HG03558 (cell line): Measurements from ENCODE around the gene KCTD2.
"Not testable (repeated sequence)": the region's sequence is repeated elsewhere in the genome, so short reads cannot be mapped to it uniquely, and the experiment has no call there.

Experiments used
- ATAC-seq: cut with Tn5 transposase; IDR thresholded peaks from one replicate; pipeline ENCODE4 v1.9.1; 2021; ENCODE audit warnings: moderate number of reproducible peaks; ENCODE audit not compliant: unreplicated experiment; ENCODE audit errors: extremely low read depth

The KCTD2 gene

DNA sequence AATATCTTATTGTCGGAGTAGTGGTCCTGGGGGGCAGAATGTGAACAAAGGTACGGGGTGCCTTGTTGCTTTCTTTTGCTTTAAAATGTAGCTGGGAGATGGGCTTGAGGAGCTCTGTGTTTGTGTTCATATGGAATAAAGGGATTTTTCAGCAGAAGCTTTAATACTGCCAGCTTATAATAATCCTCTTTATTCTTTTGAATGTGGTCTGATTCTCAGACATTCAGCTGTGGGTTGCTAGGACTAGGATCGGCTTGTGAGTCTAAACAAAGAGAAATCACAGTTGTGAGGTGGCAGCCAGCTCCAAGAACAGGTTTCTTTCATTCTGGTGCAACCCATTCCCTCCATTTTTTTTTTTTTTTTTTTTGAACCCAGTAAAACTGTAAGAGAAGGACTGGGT lies 27.3 kb upstream of the KCTD2 start:
- no peak for ATAC-seq

DNA sequence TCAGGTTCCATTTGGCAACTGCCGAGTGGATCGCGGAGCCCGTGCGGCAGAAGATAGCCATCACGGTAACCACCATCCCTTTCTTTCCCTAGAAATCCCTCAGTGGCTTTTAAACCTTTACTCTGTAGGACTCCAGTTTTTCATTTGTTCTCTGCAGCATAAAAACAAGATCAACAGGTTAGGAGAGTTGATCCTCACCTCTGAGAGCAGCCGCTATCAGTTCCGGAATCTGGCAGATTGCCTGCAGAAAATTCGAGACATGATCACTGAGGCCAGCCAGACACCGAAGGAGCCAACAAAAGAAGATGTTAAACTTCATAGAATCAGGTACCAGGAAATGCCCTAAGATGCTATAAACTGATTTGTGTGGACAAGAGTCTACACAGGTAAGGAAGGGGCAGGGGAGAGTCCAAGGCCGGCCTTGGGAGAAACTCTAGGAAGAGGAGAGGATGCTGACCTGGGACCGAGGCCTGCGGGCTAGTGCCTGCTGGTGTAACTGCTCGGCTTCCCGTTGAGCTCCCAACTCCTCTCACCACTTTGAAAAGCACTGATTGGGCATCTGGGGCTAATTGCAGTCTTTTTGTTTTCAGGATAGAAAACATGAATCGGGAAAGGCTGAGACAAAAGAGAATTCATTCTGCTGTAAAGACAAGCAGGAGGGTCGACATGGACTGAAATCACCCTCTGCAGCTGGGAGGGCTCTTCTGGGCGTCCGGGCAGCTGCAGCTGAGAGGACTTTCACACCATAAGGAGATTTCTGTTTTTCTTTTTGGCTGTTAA lies 26.5 kb upstream of the KCTD2 start:
- ATAC-seq: no peak

DNA sequence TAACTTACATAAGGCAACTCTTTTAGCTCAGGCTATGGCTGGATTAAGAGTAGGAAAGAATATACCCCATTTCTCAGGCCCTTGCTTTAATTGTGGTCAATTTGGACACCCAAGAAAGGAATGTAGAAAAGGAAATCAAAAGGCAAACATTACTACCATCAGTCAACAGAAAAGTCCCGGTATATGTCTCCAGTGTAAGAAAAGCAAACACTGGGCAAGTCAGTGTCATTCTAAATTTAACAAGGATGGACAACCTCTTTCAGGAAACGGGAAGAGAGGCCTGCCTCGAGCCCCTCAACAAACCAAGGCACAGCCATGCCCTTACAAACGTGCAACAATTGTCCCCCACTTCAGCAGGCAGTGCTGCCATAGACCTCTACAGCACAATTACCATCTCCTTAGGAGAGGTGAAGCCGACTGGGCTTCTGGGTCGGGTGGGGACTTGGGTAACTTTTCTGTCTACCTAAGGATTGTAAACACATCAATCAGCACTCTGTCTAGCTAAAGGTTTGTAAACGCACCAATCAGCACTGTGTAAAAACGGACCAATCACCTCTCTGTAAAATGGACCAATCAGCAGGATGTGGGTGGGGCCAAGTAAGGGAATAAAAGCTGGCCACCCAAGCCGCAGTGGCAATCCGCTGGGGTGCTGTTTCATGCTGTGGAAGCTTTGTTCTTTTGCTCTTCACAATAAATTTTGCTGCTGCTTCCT lies 22.2 kb upstream of the KCTD2 start:
- no peak for ATAC-seq

DNA sequence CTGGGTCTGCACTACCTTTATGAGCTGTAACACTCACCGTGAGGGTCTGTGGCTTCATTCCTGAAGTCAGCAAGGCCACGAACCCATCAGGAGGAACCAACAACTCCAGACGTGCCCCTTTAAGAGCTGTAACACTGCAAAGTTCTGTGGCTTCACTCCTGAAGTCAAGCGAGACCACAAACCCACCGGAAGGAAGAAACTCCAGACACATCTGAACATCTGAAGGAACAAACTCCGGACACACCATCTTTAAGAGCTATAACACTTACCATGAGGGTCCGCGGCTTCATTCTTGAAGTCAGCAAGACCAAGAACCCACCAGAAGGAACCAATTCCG lies 21.7 kb upstream of the KCTD2 start:
- not testable (repeated sequence) for ATAC-seq

DNA sequence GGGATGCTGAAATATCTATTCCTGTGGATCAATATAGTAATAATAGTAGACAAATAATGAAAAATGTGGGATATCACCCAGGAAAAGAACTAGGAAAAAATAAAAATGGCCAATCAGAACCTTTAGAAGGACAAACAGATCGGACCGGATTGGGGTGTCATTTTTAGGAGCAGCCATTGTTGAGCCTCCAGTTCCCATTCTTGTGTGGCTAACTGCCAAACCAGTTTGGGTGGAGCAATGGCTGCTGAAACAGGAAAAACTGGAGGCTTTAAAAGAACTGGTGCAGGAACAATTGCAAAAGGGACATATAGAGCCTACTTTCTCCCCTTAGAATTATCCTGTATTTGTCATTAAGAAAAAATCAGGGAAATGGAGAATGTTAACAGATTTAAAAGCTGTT lies 20.4 kb upstream of the KCTD2 start:
- ATAC-seq: not testable (repeated sequence)

DNA sequence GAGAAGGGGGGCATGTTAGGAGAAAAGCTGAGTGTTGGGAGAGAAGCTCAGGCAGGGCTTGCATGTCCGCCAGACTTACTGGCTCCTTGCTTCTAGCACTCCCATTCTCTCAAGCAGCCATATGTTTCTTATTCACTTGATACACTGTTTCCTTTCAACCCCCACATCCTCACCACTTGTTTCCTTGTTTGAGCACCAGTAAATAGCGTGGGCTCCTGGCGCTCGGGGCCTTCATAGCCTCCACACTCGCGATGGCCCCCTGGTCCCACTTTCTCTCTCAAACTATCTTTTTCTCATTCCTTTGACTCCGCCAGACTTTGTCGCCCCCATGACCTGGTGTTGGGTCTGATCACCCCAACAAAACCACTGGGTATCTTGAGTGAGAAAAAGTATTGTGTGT lies 16.9 kb upstream of the KCTD2 start:
- ATAC-seq: no peak

DNA sequence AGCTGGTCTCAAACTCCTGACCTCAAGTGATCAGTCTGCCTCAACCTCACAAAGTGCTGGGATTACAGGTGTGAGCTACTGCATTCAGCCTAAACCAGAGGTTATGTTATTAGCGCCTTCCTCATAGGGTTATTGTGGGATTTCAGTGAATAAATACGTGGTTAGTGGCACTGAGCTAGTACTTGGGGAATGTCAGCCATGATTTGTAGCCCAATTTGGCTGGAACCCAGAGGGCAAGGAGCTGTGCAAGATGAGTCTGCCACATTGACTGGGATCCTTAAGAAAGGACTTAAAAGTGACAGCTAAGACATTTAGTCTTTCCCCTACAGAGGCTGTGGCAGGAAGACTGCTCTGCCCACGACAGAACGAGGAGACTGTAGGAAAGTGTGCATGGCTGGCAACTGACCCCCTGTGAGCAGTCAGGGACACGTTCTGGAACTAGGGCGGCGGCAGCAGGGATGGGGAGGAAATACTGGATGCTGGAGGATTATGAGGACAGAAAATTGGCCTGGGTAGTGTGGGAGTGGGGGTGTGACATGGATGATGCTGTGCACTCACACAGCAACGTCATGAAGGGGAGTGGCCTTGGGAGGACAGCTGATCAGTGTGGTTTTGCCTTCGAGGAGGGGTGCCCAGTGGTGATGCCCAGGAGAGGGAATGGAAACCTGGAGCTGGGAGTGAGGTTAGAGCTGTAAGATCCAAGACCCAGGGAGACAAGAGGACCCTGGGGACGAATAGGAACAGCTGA lies 14.9 kb upstream of the KCTD2 start:
- no peak for ATAC-seq

DNA sequence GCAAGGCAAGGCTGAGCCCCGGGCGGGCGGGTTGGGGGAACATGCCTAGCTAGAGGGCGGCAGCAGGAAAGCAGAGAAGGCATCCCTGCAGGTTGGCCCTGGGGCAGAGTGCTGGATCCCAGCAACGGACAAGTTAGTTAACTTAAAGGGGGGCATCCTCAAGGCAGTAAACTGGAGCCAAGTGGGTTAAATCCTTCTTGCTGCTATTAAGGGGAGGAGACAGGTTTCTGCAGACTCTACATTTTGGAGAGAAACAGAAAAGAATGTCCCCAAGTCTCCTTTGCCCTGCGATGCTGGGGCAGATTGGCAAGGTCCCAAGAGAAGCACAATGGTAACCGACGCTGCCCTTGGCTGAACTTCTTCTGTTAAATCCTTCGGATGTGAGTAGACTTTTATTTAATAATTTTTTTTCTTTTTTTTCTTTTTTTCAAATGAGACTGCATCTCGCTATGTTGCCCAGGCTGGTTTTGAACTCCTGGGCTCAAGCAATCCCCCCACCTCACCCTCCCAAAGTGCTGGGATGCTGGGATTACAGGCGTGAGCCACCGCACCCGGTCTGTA lies 14.2 kb upstream of the KCTD2 start:
- no peak for ATAC-seq

DNA sequence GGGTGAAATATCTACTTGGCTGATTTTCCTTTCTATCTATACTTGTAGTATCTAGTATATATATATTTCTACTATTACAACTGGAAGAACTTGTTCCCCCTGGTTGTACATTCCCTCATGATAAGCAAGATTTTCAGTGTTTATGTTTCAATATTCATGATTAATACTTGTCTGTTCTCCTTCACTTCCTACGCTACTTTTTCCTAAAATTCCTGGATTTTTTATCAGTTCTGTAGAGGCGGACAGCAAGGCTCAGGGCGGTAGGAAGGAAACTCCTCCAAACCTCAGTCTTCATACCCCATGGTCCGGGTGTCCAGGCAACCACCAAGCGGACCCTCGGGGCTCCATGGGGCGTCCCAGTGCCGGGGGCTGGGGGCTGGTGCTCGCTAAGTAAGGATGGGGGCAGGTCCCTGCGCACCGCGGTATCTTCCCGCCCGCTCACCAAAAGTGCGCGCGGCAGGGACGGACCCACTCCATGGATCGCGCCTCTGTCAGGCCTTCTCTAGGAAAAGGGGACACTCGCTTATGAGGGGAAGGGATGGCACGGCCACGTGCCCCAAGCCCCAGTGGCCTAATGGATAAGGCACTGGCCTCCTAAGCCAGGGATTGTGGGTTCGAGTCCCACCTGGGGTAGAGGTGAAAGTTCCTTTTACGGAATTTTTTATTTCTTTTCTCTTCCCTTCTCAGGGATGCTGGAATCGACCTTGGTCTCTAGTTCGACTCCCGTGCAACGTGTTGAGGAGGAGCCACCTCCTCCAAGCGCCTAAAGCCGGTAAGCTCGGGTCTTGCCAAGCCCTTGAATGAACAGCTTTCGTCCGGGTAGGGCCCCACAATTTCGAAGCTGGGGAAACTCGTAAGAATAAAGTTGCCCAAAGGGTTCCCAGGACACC lies 13.4 kb upstream of the KCTD2 start:
- ATAC-seq: no peak

DNA sequence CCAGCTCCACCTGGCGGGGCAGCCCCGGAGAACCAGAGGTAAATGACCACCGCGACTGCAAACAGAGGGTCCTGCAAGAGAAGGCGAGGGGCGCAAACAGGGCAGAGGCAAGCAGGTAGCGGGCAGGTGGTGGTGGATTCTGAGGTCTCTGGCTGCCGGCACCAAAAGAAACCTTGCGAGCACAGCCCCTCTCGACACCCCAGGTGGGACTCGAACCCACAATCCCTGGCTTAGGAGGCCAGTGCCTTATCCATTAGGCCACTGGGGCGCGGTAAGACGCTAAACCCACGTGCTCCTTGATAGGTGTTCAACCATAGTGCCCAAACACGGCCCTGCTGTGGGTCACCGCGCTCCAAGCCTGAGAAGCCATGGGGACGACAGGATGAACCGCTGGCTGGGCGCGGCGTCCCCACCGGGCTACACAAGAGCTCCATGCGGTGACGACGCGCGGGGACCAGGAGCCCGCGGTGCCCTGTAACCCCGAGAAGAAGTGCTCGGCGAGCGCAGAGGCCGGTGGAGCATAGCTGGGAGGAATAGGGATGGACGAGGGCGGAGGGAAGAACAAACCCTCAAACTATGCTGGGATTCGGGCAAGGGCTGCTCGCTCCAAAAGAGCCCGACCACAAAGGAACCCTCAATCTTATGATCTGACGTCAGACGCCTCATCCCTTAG lies 12.7 kb upstream of the KCTD2 start:
- no peak for ATAC-seq

DNA sequence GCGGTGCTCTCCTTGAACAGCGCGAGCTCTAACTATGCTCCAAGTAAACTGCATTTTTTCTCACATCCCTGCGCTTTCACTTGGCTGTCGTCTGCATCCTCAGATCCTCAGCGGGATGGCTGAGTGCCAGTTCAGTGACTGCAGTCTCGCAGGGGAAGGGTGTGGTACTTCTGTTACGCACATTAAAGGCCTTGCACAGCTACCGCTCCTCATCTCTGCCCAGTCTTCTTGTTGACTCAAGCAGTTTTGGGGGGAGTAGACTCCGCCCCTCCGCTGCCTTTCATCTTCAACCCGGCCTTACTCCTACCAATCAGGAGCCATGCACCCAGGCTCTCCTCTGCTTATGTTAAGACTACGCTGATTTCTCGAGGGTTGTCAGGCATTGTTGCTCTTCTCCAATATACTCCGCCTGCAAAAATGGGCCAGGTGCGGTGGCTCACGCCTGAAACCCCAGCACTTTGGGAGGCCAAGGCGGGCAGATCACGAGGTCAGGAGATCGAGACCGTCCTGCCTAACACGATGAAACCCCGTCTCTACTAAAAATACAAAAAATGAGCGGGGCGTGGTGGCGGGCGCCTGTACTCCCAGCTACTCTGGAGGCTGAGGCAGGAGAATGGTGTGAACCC lies 10.3 kb upstream of the KCTD2 start:
- ATAC-seq: no peak

DNA sequence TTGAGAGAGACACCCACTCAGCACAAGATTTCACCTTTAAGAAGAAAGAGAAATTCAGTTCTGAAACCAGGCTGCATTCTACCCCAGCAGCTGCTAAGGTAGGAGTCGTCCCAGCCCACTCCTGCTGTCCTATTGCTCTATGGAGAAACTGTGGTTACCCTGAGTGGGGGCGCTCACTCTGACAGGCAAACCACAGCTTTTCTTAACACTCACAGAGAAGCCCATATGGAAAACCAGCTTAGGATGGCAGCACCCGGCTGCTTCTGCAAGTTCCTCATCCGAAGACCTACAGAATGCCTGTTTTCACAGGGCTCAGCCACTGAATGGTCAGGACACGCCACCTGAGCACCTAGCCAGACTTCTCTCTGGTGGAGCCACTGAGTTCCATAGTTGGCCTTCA lies 7.8 kb upstream of the KCTD2 start:
- ATAC-seq: no peak

DNA sequence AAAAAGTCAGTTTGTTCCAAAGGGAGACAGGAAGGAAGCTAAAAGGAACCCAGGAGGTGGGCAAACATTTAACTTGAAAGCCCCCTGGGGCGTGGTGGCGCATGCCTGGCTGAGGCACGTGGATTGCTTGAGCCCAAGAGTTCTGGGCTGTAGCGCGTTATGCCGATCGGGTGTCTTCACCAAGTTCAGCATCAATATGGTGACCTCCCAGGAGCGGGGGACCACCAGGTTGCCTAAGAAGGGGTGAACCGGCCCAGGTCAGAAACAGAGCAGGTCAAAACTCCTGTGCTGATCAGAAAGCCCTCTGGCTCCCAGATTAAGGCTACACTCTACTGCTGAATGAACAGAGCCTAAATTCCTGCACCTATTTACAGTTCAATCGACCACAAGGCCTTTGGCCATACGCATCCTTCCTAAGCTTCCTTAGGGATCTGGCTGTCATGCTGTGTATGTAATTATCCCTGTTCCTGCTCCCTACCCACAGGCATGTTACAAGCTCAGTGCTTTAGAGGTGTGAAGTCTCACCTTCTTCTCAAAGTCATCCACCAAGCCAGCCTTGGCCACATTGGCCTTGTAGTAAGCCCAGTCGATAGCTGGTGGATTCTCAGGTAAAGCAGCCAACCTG lies 5.3 kb upstream of the KCTD2 start:
- ATAC-seq: no peak

DNA sequence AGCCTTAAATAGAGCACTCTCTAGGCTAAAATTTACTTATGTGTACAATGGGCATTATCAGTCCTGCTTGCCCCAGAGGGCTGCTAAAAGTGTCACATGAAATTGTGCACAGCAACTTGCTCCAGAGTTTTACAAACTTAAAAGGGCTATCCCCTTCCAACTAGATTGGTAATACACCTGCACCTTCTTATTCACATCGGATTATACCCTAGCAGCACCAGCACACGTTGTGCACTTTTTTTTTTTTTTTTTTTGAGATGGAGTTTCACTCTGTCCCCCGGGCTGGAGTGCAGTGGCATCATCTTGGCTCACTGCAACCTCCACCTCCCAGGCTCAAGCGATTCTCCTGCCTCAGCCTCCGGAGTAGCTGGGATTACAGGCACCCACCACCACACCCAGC lies 3.2 kb upstream of the KCTD2 start:
- ATAC-seq: not testable (repeated sequence)

DNA sequence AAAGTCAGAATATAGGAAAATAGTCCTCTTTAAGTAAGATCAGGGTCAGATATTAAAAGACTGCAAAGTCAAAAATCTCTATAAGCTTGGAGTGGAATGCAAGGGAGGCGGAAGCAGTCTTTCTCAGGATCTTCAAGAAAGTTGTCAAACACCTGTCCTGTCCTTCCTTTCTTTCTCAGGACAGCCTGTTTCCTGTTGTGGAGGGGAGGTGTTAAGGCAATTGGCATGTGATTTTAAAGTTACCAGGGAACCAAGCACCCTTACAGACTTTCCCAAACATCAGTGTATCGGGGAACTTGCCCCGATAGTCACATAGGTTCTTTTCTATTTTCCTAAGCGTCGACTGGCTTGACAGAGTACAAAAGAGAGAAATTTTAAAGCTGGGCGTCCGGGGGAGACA lies 2.3 kb upstream of the KCTD2 start:
- ATAC-seq: no peak

DNA sequence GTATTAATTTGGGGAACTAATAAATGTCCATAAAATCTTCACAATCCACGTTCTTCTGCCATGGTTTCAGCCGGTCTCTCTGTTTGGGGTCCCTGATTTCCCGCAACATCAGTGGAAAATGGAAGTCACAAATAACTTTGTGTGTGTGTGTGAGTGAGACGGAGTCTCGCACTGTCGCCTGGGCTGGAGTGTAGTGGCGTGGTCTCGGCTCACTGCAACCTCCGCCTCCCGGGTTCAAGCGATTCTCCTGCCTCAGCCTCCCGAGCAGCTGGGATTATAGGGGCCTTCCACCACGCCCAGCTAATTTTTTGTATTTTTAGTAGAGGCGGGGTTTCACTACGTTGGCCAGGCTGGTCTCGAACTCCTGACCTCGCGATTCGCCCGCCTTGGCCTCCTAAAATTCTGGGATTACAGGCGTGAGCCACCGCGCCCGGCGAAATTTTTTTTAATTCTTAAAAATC lies 1.0 kb upstream of the KCTD2 start:
- ATAC-seq: not testable (repeated sequence)

DNA sequence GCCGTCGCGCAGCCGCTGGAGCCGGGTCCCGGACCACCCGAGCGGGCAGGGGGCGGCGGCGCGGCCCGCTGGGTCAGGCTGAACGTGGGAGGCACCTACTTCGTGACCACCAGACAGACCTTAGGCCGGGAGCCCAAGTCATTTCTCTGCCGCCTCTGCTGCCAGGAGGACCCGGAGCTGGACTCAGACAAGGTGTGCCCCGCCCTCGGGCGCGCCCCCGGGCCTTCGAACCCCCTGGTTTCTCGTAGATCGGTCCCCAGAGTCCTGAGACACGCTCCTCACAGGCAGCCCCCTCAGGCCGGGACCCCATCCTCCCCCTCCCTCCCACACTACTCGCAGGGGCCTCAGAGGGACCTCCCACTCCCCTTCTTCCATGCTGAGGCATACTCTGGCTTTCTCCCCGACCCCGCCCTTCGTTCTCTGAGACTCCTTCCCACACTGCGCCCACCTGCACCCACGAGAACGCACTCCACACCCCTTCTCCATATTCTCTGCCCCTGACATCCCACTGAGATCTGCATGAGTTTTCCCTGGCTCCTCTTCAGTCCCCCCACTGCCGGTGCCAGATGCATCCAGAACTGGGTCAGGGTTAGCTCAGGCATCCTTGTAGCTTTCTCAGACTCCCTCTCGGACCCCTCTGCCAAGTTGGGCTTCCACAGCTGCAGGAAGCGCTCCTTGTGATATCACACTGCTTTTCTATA lies 523 bp downstream of the KCTD2 start:
- no peak for ATAC-seq
